Stromal cell of bone marrow (primary cell): ENCODE measurements around the gene OTULINL.
"Not testable (repeated sequence)": the region's sequence is repeated elsewhere in the genome, so short reads cannot be mapped to it uniquely, and the experiment has no call there.

ENCODE experiments used
- DNase-seq: peaks from one replicate; pipeline ENCODE4 v3.0.0-alpha.2; 2012; ENCODE audit warnings: low read depth

The OTULINL gene

DNA sequence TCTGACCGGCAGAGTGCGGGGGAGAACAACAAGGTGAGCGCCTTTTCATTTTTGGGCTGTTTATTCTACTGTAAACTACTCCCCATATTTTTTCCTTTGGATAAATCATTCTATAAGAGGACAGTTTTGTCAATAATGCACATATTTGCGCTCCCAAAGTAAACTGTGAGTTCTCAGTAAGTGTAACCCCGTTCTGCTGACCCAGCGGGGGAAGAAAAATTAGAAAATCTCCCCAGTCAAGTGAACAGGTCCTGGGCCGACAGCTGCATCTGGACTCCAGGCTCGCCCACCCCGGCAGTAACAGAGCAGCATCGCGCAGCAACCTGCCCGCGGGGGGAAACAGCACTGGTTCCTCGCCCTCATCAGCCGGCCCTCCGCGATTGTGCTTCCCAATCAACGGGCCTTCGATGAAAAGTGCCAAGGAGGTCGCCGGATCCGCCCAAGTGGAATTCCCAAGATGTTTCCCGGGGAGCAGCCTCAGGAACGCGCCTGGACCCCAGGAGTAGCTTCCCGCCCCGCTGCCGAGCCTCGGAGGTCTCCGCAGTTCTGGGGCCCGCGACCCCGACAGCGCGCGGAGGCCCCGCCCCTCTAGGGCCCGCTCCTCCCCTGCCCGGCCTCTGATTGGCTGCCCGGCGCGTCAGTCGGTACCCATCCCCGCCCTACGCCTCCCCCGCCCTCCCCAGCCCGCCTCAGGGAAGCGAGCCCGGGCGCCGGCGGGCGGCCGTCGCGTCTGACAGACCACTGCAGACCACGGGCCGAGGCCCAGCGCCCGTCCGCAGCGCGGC, at the start of gene OTULINL:
TSS of gene OTULINL (plus strand) at position 687 of the 785 bp plus-strand sequence. CDS start 103 bp downstream, outside the sequence.
- DNase-seq, result peak; percentile 33

DNA sequence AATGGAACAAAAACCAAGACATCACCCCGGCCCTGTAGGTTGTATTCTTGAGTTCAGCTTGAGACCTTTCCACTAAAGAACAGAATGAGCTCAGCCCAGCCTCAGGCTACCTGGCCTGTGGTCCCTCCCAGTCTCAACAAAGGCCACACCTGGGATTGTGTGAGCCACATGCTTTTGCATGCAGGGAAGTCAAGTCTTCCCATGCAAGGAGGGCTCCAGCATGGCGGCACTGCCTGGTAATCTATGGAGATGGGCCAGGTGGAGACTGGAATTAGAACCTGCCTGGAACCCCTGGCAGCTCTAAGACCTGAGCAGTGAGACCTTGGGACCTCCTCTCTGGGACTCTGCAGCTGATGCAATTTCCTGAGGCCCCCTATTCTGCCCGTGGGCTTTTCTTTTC, 49.4 kb upstream of the OTULINL start:
- no peak for DNase-seq

DNA sequence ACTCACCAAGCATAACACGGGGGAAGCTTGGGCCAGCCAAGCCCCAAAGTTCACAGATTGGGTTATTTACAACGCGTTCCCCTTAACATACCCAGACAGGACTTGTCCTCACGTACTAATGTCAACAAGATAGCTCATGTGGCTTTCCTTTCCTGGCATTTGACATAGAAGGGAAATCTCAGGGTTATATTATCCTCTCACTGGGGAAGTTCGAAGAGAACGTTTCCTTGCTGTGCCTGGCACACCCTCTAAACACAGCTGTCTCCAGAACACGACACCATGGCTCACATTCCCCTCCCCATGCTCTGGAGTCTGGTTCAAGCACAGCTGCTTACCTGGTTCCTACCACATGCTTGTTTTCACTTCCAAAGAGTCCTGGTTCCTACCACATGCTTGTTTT, 46.8 kb upstream of the OTULINL start:
- no peak for DNase-seq

DNA sequence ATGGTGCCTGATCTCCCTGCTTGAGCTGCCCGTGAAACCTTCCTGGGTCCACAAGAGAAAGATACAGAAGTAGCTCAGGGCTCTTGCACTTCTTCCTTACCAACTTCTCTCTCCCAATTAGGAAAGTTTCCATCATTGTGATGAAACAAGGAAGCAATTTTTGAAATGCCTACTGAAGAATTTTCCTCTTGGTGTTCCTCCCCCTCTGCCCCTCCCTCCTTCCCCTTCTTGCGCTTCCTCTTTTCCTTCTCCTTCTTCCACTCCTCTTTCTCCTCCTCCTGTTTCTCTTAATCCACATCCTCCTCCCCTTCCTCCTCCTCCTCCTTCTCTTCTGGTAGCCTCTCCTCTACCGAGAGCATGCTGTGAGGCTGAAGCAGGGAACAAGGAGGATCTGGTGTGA, 36.3 kb upstream of the OTULINL start:
- DNase-seq, result no peak

DNA sequence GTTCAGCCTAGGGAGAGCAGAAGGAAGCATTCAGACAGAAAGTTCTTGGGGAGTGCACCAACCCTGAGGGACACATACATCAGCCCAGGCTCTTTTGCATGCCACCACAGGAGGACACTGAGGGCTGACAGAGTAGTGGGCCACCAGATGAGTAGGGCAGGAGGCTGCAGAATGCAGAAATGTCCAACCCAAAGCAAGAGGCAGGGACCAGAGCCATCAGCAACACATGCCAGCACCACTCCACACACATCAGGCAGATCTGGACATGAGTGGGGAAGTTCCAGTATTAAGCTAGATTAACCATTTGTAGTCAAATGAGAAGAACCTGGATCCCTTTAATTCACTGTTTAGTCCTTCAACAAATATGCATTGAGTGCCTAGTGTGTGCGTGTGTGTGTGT, 35.7 kb upstream of the OTULINL start:
- DNase-seq, result no peak

DNA sequence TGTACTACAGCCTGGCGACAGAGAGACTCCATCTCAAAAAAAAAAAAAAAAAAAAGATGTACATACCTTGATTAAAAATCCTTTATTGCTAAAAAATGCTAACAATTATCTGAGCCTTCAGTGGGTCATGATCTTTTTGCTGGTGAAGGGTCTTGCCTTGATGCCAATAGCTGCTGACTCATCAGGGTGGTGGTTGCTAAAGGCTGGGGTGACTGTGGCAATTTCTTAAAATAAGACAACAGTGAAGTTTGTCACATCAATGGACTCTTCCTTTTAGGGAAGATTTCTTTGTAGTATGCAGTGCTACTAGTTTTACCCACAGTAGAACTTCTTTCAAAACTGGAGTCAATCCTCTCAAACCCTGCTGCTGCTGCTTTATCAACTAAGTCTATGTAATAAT, 33.9 kb upstream of the OTULINL start:
- no peak for DNase-seq

DNA sequence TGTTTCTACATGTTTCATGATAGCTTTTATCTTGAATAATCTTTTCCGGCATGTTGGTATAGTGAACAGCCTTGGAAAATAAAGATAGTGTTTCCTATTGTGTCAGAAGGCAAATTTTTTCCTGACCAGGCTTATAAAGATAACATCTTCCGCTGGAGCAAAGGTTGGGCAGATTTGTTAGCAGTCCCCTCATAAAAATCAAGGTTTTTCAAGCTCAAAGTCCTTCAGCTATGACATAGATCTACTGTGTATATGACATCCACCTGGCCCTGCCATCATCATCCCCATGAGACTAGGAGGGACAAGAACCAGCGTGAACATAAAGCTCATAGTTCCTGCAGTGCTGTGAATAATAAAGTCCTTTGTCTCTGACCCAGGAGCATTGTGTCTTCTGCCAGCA, 30.4 kb upstream of the OTULINL start:
- DNase-seq, result no peak

DNA sequence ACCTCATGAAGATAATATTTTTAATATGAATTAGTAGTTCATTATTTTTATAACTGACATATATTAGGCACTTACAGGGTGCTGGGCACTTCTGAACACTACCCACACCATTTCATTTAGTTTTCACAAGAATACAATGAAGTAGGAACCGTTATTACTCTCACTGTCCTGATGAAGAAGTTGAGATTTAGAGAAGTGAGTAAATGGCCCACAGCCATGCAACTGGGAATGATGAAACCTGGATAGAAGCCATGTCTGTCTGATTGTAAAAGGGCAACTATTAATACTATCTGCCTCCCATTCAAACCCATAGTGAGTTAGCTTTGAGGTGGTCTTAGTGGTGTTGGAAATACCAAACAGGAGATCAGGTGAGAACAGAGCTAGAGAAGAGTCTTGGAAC, 29.6 kb upstream of the OTULINL start:
- DNase-seq, result no peak

DNA sequence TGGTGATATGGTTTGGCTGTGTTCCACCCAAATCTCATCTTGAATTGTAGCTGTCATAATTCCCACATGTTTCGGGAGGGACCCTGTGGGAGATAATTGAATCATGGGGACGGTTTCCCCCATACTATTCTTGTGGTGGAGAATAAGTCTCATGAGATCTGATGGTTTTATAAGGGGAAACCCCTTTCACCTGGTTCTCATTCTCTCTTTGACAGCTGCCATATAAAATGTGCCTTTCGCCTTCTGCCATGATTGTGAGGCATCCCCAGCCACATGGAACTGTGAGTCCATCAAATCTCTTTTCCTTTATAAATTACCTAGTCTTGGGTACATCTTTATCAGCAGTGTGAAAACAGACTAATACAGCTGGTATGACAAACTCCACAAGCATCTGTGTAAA, 27.3 kb upstream of the OTULINL start:
- not testable (repeated sequence) for DNase-seq

DNA sequence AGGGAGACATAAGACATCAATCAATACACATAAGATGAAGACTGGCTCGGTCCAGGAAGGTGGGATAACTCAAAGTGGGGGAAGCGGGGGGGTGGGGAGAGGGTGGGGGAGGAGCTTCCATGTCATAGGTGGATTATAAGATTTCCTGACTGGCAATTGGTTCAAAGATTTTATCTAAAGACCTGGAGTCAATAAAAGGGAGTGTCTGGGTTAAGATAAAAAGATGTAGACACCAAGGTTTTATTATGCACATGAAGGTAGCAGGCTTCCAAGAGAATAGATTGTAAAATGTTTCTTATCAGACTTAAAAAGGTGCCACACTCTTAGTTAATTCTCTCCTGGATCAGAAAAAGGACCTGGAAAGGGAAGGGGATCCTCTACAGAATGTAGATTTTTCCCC, 25.6 kb upstream of the OTULINL start:
- no peak for DNase-seq

DNA sequence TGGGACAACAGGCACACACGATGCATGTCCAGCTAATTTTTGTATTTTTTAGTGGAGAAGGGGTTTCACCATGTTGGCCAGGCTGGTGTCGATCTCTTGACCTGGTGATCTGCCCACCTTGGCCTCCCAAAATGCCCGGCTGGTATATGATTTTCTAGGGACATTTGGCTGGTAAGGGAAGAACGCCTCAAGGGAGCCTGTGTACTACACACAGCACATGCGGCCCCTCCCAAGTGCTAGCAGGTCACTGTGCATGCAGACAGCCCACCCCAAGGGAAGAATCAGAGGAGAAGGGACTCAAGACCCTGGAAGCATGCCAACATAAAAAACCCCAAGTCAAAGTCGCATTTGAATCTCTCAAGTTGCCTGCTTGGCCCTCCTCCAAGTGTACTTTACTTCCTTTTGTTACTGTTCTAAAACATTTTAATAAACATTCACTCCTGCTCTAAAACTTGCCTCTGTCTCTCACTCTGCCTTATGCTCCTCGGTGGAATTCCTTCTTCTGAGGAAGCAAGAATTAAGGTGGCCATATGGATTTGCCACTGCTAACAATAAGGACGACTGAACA, 24.3 kb upstream of the OTULINL start:
- DNase-seq, result no peak

DNA sequence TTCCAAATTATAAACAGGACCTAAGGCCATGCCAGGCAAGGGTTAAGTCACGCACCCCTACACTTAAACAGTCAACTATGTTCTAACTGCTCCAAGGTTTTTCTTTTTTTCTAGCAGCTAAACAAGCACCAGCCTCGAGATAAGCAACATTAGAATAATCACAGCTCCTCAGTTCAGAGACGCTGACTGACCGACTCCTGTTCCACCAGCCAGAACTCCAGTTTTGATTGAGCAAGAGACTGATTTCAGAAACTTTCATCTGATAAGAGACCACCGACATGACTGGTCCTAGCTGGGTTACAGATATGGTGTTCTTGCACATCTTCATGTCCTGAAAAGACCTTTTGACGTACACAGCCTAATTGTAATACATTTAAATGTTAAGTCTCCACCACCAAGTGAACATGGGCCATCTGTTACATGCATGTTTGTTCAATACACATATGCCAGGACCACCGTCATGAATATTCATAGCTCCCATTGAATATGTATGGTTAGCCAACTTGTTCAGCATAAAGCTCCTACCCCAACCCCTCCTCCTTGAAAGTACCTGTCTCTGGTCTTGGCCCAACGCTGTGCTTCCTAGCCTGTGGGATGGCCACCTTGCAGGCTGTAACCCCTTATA, 23.7 kb upstream of the OTULINL start:
- no peak for DNase-seq

DNA sequence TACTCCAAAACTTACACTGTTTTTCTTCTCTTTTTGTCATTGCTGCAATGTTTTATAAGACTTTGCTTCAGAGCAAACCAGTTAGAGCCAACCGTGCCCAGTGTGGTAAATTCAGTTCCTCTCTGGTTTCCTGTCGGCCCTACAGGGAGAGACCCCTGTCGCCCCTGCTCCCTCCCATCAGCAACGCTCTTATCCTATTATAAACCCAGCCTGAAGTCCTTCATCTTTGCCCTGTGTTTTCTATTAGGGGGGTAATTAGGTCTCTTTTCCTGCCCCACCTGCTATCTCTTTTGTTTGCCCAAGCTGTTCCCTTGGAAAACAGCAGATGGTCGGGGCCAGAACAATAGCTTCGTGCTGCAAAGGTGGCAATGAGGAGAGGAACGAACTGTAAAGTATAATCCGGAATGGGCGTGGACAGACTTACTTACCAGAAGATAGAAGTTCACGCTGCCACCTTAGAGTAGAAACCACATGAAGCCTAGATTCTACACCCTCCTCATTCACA, 21.4 kb upstream of the OTULINL start:
- DNase-seq, result no peak

DNA sequence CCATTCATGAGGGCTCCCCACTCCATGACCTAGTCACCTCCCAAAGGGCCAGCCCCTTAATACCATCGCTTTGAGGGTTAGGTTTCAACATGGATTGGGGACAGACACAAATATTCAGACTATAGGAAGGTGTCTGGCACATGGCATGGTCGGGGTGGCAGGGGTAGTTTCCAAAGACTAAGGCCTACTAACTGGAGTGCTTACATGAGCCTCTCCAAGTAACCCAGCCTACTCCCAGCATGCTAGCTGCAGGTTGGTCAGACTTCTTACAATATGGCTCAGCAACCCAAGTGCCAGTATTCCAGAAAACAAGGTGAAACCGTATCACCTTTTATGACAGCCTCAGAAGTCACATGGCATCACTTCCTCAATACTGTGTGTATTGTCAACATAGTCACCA, 19.9 kb upstream of the OTULINL start:
- DNase-seq, result no peak

DNA sequence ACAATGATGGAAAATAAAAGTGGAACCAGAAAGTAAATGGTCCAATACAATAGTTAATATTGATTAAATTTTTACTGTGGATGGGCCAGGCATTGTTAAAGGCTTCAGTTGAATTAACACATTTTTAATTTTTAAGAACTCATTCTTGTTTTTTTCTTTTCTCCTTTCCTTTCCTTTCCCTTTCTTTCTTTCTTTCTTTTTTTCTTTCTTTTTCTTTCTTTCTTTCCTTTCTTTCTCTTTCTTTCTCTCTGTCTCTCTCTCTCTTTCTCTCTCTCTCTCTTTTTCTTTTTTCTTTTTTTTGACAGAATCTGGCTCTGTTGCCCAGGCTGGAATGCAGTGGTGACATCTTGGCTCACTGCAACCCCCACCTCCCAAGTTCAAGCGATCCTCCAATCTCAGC, 13.3 kb upstream of the OTULINL start:
- no peak for DNase-seq

DNA sequence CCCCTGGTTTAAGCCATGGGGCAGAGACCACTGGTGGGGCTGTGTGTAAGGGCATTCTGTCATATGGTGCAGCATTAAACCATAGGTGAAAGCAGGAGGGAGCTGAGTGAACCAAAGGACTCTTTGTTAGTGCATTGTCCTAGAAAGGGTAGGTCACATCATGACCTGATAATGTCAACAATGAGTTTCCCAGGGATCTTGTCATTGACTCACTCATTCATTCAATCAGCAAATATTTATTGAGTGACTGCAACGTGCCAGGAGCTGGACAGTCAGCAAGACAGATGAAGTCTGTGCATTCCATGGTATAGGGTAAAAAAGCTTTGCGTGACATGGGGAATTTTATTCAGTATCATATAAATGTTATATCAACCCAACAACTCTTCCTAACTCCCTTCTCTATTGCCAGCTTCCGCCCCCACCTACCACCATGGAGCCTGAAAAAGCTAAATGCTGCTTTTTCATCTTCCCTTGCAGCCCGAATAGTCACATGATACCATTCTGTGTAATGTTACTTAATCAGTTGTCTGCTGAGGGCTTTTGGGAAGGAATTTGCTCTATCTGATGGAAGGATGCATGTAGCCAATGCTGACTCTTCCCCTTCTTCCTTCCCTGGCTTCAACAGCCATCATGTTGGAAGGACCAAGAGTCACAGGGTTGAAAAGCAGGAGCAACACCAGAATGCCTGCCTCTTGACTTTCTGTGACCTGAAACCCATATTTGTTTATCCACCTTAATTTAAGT, 11.5 kb upstream of the OTULINL start:
- no peak for DNase-seq

DNA sequence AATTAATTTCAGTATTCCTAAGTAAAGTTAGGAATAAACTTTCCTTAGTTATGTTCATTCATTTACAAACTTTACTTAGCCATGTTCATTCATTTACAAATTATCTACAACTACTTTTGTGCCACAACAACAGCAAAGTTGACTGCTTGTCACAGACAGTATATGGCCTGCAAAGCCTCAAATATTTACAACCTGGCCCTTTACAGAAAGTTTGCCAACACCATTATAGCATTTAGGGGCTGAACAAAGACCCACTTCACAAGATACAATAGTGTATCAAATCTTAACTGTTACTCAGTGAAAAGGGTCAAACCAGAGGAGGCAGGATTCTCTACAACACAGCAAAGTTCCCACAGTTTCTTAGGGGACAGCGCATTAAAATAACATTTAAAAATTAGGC, 9.7 kb upstream of the OTULINL start:
- no peak for DNase-seq

DNA sequence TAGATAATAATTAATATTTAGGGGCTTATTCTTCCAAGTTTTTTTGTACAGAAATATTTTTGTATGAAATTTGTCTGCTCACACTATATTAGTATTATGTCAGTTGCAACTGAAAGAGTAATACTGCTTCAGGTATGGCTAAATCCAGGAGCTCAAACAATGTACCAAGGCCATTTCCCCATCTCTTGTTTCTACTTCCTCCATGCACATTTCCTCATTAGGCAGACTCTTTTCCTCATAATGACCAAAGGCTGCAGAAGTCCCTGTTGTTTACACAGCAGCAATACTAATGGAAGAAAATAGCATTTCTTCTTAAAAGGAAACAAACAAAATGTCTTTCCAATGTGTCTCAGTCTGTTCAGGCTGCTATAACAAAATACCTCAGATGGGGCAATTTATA, 9.2 kb upstream of the OTULINL start:
- no peak for DNase-seq

DNA sequence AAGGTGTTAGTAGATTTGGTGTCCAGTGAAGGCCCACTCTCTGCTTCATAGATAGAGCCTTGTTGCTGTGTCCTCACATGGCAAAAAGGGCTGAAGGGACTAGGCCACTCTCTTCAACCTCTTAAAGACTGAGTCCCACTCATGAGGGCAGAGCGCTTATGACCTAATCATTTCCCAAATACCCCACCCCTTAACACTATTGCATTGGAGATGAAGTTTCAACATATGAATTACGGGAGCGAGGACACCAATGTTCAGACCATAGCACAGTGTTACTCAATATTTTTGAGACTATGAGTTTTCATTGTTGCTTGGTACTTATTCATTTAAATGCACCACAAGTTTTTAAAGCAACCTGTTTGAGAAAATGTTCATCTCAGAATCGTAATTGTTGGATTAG, 8.8 kb upstream of the OTULINL start:
- no peak for DNase-seq

DNA sequence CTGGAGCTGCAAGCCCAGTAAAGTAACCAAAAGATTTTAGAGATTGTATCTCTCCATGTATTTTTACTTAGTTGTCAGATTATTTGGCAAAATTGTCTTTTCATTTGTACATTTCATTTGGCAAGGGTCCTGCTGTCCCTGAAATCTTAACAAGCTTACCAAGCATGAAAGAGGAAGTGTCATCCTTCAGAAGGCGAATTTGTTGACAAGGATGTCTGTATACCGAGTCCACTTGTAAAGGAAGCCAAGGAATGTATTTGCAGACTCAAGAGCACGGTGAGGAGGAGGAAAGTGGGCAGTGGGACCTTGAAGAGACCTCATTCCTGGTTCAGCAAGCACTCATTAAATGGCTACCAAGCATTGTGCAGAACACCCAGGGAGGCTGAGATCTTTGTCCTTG, 7.5 kb upstream of the OTULINL start:
- DNase-seq, result no peak

DNA sequence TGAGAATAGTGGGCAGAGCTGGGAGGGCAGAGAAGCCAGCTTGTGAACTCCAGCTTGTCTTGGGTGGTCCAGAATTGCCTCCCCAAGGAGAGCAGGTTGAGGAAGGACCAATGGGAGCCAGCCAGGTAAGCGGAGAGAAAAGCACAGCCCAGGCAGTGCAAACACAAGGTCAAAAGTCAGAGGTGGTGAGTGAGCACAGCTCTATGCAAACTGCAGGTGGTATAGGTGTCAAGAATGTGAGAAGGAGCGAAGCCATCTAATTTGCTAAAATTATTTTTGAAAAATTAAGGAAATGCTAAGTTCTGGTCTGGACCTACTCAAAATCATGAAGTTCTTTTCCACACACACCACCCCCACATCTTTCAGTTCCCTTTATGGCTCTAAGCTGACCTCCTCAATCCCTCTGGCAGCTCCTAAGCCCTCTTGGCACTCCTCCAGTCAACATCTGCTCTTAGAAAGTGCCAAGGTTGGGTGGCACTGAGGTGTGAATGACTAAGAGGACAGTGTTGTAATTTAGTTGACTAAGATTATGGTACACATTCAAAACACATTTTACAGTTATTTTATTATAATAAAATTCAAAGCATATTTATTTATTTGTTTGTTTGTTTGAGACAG, 6.6 kb upstream of the OTULINL start:
- no peak for DNase-seq

DNA sequence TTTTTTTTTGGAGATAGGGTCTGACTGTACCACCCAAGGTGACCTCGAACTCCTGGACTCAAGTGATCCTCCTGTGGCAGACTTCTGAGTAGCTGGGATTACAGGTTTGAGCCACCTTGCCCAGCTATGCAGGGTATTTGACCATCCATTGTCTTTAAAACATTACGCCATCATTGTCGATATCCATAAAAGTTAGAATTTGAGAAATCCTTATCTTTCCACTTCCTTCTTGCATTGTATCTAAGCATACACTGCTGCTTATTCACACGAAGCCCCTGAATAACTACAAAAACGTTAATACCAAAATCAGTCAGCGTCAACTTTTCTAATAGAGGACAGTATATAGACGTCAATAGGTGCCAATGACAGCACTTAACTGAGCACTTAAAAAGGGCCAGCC, 5.4 kb upstream of the OTULINL start:
- no peak for DNase-seq
